ENCODE results near the gene SHCBP1. TPM values are rescaled to one million over a fixed set of nuclear protein-coding genes. Genes with fewer than 3 reads are reported as not detected.
A peak's percentile ranks its signal among the peaks of the same experiment; 100 is the strongest.
"Not testable (repeated sequence)": the region's sequence is repeated elsewhere in the genome, so short reads cannot be mapped to it uniquely, and the experiment has no call there.

SHCBP1 gene
- total and polyA plus RNA-seq, 2 of the 13 experiments (the other 11 are each of a cell fraction or from before 2014, with no cell fraction given), result 15.7 to 33.0 TPM

- no TSS peak for BruUV-seq (replicated peaks)
- Histone ChIP-seq H3K27ac (ENCODE audit: extremely low read length, insufficient read depth, low read length) (no peak overlapping the region), H3K9ac (ENCODE audit: insufficient read depth, low read depth, low read length) (no peak overlapping the region), H3K4me1 (ENCODE audit: insufficient read depth, low read length) (peaks cover 42% of the 10 kb centered on the region), H2AFZ (ENCODE audit: low read length) (no peak overlapping the region), H3K79me2 (ENCODE audit: insufficient read depth, low read length) (no peaks in the 10 kb centered on the region), H3K9me3 (ENCODE audit: low read length) (no peaks in the 10 kb centered on the region), H3K4me2 (ENCODE audit: low read depth, low read length) (no peak overlapping the region), H3K36me3 (replicated peaks in 1 of 2; ENCODE audit: control insufficient read depth in 1 of 2, insufficient read depth in 2 of 2, low read length in 2 of 2) (no peaks in the 10 kb centered on the region), H3K27me3 (ENCODE audit: control insufficient read depth in 1 of 2, insufficient read depth in 2 of 2, low read length in 2 of 2) (no peaks in the 10 kb centered on the region), H4K20me1 (ENCODE audit: insufficient read depth, low read length) (no peaks in the 10 kb centered on the region), H3K4me3 (replicated peaks in 1 of 3; ENCODE audit: insufficient read depth in 1 of 3, low read depth in 2 of 3, low read length in 3 of 3) (no peak overlapping the region)
- ATAC-seq, result no peak
- TF ChIP-seq ZNF782 (CRISPR knock-in tag; IDR thresholded peaks at IDR 0.05; ENCODE audit: borderline replicate concordance) (0 out of 2 replicates have a peak, but pooled peaks have one; percentile 16), NPAS2 (CRISPR knock-in tag; IDR thresholded peaks at IDR 0.05; ENCODE audit: borderline replicate concordance) (no peak)
- POLR2A ChIA-PET, result no interaction called here
- DNase-seq (ENCODE audit: low spot score), result no peak
- WGBS (ENCODE audit: low lambda C conversion rate), result 45% methylated on average over 5 of the region's 5 CpGs
- intact Hi-C loops (cut with micrococcal nuclease; ENCODE audit: unreplicated experiment) (no loop called here), in situ Hi-C loops (cut with HindIII; ENCODE audit: extremely low pct_ligation_motif_present, low pct_unique_long_range_greater_than_20kb) (no loop called here)
- no peak for FAIRE-seq
- CTCF ChIA-PET (ENCODE audit: low intra/inter-chr PET ratio, low total read pairs), result no interaction called here
These were observed 6.6 kb upstream of the SHCBP1 start for GRCh38 chr16:46627746-46628145.

GRCh38 chr16:46626681-46627080 is 5.5 kb upstream of the SHCBP1 start:
- H3K4me3 ChIP-seq (replicated peaks in 1 of 3; ENCODE audit: insufficient read depth in 1 of 3, low read depth in 2 of 3, low read length in 3 of 3); ATAC-seq; H4K20me1 ChIP-seq (ENCODE audit: insufficient read depth, low read length); H2AFZ ChIP-seq (ENCODE audit: low read length); H3K36me3 ChIP-seq (replicated peaks in 1 of 2; ENCODE audit: control insufficient read depth in 1 of 2, insufficient read depth in 2 of 2, low read length in 2 of 2); FAIRE-seq; POLR2A ChIA-PET; BruUV-seq (replicated peaks); H3K9ac ChIP-seq (ENCODE audit: insufficient read depth, low read depth, low read length); H3K27ac ChIP-seq (ENCODE audit: extremely low read length, insufficient read depth, low read length); intact Hi-C loops (cut with micrococcal nuclease; ENCODE audit: unreplicated experiment); DNase-seq (ENCODE audit: low spot score); H3K4me2 ChIP-seq (ENCODE audit: low read depth, low read length); in situ Hi-C loops (cut with HindIII; ENCODE audit: extremely low pct_ligation_motif_present, low pct_unique_long_range_greater_than_20kb); H3K27me3 ChIP-seq (ENCODE audit: control insufficient read depth in 1 of 2, insufficient read depth in 2 of 2, low read length in 2 of 2); CTCF ChIA-PET (ENCODE audit: low intra/inter-chr PET ratio, low total read pairs); H3K79me2 ChIP-seq (ENCODE audit: insufficient read depth, low read length); H3K9me3 ChIP-seq (ENCODE audit: low read length): not testable (repeated sequence)
- H3K4me1 ChIP-seq (ENCODE audit: insufficient read depth, low read length), result peaks cover 44% of the 10 kb centered on the region
- WGBS (ENCODE audit: low lambda C conversion rate), result 91% methylated on average over 19 of the region's 22 CpGs

GRCh38 chr16:46624862-46625261 is 3.7 kb upstream of the SHCBP1 start:
- H3K9me3 ChIP-seq (ENCODE audit: low read length); in situ Hi-C loops (cut with HindIII; ENCODE audit: extremely low pct_ligation_motif_present, low pct_unique_long_range_greater_than_20kb); POLR2A ChIA-PET; H3K4me3 ChIP-seq (replicated peaks in 1 of 3; ENCODE audit: insufficient read depth in 1 of 3, low read depth in 2 of 3, low read length in 3 of 3); BruUV-seq (replicated peaks); H3K36me3 ChIP-seq (replicated peaks in 1 of 2; ENCODE audit: control insufficient read depth in 1 of 2, insufficient read depth in 2 of 2, low read length in 2 of 2); CTCF ChIA-PET (ENCODE audit: low intra/inter-chr PET ratio, low total read pairs); intact Hi-C loops (cut with micrococcal nuclease; ENCODE audit: unreplicated experiment); H3K4me2 ChIP-seq (ENCODE audit: low read depth, low read length); H4K20me1 ChIP-seq (ENCODE audit: insufficient read depth, low read length); DNase-seq (ENCODE audit: low spot score); H3K9ac ChIP-seq (ENCODE audit: insufficient read depth, low read depth, low read length); FAIRE-seq; H2AFZ ChIP-seq (ENCODE audit: low read length); H3K27me3 ChIP-seq (ENCODE audit: control insufficient read depth in 1 of 2, insufficient read depth in 2 of 2, low read length in 2 of 2); H3K27ac ChIP-seq (ENCODE audit: extremely low read length, insufficient read depth, low read length): not testable (repeated sequence)
- WGBS (ENCODE audit: low lambda C conversion rate), result 48% methylated on average over 4 of the region's 6 CpGs
- peak; percentile 22 for ATAC-seq
- Histone ChIP-seq H3K4me1 (ENCODE audit: insufficient read depth, low read length) (peaks cover 42% of the 10 kb centered on the region), H3K79me2 (ENCODE audit: insufficient read depth, low read length) (peaks cover 13% of the 10 kb centered on the region)

All from HepG2 (cell line).